NCI-H187 treated with DMSO at 0.1 percent for 48 hours (cell line): ENCODE results near the gene ANKRD36.
"Not testable (repeated sequence)": the region's sequence is repeated elsewhere in the genome, so short reads cannot be mapped to it uniquely, and the experiment has no call there.

Source experiments
- DNase-seq: peaks from one replicate; lab custom pipeline; 2025; lab: John Stamatoyannopoulos, UW

ANKRD36 gene

DNA sequence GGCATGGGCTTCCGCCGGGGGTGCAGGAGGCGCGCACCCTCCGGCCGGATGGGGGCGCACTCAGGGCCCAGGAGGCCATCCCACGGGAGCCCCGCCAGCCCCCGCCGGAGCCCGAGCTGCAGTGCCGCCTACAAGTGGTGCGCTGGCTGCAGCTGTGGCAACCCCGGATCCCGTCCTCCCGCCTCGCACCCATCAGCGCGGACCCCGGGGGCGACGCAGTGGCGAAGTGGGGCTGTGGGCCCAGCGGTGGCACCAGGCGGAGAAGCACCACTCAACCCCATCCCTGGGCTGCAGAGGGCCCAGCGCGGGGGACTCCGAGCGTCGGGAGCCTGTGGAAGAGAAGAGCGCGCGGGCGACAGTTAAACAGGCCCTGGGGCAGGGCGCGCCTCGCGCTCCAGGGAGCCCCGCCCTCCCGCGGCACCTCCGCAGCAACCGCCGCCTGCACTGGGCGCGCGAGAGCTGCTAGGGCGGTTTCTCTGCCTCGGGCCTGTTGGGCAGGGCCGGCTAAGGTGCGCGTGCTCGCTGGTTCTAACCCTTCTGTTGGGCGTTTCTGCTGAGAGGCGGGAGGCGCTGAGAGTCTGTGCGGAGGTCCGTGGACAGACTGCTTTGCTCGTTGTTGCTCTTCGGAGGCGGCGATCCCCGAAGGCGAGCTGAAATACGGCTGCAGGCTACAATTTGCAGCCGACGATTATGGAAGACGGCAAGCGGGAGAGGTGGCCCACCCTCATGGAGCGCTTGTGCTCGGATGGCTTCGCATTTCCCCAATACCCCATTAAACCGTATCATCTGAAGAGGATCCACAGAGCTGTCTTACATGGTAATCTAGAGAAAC is at the start of gene ANKRD36:
TSS of gene ANKRD36 (plus strand) at position 104 of the 832 bp plus-strand sequence. CDS start at position 691, 587 bp downstream.
- DNase-seq, result not testable (repeated sequence)

DNA sequence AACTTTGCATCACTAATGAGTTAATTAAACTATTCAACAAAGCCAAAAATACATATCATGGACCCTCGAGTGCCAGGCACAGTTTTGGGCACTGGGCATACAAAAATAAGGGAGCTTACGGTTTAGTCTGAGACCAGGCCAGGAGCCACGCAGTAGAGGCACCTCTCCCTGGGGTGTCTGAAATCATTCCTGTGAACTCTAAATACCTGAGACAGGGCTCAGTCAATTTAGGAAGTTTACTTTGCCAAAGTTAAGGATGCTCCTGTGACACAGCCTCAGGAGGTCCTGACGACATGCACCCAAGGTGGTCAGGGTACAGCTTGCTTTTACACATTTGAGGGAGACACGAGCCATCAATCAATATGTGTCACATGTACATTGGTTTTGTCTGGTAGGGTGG is 46.9 kb upstream of the ANKRD36 start:
- not testable (repeated sequence) for DNase-seq

DNA sequence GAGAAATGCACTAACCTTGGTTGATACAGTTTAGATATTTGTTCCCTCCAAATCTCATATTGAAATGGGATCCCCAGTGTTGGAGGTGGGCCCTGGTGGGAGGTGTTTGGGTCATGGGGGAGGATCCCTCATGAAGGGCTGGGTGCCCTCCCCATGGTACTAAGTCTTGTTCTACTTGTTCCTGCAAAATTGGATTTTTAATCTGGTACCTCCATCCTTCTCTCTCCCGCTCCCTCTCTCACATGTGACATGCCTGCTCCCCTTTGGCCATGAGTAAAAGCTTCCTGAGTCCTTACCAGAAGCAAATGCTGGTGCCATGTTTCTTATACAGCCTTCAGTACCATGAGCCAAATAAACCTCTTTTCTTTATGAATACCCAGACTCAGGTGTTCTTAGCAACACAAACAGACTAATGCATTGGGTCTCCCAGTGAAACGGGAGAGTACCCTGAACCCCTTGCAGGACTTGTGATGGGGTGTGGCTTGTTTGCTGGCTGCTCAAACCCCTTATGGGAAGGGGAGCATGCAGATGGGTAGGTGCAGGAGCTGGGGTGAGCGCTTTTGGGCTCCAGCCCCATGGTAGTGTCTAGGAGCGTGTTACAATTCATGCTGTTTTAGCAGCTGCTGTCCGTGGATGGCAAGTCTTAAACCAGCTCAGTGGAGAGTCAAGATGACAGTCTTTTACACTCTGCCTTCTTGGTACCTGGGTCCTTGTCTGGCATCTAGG is 45.5 kb upstream of the ANKRD36 start:
- DNase-seq, result no peak

DNA sequence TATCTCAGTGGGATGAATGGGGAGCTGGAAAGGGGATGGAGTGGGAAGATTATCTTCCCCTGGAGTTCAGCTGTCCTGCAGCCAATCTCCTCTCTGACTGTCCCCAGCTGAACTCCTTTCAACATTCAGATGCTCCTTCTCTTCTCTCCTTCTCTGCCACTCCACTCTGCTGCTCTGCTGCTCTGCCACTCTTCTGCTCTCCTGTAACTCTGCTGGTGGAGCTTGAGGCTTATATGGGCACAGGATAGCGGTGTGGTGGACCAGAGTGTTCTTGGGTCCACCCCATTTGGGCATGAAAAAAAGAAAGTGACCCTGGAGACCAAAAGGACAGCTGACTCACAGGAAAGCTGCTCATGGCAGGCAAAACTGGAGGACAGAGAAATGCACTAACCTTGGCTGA is 44.9 kb upstream of the ANKRD36 start:
- DNase-seq, result no peak

DNA sequence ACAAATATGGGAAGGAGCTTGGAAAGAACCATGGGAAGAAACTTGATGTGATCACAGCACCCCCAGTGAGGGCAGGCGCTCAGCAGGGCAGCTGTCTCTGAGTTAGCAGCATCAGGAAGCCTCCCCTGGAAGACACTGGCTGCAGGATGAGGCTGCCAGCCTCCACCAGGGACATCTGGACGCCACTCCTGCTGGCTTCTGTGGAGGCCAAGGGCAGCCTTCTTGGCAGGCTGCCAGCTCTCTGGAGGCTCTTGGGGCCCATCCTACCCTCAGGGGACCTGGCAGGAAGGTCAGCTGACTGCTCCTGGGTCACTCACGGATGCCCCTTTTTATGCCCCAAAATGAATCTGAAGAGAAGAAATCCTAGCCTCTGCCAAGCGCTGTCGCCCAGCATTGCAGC is 44.2 kb upstream of the ANKRD36 start:
- not testable (repeated sequence) for DNase-seq

DNA sequence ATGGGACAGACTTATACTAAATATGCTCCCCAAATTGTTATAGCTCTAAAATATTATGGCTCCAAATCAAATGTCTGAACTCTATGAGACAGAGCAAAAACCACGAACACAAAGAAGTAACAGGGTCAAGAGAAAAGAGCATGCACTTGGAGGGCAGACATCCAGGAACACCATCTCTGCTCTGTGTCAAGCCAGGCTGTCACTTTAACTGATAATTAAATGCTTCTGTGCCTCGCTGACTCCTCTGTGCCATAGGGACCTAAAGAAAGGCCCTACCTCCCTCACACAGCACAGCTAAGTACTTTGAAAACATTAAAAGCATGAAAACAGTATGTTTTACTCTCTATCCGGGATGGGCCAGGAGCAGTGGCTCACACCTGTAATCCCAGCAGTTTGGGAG is 42.0 kb upstream of the ANKRD36 start:
- DNase-seq, result not testable (repeated sequence)

DNA sequence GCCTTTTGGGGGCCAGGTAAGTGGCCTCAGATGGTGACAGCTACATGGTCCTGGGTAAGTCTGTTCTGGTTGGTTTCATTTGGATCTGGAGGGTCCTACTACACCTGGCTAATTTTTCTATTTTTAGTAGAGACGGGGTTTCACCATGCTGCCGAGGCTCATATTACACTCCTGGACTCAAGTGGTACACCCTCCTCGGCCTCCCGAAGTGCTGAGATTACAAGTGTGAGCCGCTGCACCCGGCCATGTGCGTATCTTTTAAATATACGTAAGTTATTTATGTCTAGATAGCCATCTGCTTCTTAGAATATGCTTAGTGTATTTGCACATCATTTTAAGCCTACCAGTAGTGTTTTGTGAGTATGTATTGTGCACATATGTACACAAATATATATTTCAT is 35.7 kb upstream of the ANKRD36 start:
- DNase-seq, result not testable (repeated sequence)

DNA sequence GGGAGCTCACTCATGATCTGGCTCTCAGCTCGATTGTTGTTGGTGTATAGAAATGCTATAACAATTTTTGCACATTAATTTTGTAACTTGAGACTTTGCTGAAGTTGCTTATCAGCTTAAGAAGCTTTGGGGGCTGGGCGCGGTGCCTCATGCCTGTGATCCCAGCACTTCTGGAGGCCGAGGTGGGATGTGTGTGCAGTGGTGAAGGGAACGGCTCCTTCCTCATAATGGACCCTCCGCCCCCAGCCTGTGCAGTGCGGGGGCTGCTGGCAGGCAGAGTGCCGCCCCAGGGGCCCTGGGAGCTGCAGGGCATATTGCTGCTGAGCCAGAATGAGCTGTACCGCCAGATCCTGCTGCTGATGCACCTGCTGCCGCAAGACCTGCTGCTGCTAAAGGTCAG is 32.1 kb upstream of the ANKRD36 start:
- DNase-seq, result not testable (repeated sequence)

DNA sequence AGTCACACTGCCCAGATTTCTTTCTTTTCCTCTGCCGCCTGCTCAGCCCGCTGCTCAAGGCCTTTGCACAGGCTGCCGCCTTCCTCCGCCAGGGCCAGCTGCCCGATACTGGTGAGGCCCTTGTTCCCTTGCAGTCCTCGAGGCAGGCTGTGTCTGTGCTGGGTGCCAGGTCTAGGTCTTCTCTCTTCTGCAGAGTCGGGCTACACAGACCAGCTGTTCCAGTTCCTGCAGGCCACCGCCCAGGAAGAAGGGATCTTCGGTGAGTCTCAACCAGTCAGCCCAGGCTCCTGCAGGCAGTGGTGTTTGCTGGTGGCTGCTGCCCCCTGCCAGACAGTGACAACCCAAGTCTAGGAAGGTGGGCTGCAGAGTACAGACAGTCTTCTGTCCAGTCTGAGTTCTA is 30.7 kb upstream of the ANKRD36 start:
- DNase-seq, result not testable (repeated sequence)

DNA sequence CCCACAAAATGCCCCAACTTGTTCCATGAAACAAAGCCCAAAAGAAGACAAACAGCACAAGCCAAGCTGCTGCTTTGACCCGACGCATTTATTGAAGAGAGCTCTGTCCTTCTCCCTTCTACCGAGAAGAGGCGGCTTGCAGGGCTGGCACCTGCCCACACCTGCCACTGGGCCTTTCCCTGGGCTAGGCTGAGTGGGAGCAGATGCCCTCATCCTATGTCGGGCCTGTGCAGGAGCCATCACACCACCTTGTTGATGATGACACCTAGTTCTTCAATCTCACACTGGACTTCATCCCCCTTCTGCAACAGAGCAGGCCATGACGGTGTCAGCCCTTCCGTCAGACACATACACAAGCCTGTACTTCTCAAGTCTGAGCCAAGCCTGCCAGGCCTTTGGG is 29.4 kb upstream of the ANKRD36 start:
- not testable (repeated sequence) for DNase-seq

DNA sequence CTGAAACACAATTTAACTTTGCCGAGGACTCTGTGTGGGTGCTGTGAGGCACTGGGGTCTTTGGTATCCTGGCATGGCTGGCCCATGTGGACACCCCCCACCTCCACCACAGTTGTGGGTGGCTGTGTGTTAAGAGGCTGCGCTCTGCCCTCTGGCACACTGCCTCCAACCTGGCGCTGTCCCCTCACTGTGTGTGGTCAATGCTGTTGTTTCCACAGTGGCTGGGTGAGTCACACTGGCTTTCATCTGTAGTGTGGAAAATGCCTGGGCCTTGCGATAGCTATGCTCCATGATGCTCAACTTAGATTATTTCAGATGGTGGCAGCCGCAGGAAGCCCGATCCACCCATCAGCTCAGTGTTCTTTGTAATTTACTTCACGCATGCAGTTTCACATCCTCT is 27.9 kb upstream of the ANKRD36 start:
- not testable (repeated sequence) for DNase-seq

DNA sequence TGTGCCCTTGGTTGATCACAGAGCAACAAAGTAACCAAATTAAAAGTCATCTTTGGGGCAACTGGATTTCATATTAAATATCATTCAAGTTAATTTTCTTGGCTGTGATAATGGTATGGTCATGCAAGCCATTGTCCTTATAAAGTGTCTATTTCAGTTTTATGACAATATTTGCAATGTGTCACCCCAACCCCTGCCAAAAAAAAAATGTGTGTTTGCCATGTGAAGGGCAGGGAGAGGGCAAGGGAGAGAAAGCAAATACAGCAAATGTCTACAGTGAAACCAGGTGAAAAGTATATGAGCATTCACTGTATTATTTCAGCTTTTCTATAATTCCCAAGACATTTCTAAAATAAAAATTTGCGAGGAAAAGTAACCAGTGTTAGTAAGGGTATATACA is 24.2 kb upstream of the ANKRD36 start:
- DNase-seq, result not testable (repeated sequence)

DNA sequence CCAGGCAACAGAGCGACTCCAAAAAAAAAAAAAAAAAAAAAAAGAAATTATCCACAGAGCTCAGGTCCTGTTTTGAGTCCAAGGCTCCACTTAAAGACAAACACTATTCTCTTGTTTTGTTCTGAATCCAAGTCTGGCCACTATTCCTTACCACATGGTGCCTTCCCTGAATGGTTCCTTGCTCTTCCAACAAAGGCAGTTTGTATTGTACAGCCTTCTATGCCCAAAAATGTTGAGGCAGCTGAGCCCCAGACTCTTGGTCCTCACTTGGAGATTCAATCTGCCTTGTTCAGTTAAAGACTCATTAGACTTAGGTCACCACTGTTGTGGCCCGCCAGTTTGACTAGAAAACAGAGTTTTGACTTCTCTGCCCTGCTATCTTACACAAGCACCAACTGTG is 20.0 kb upstream of the ANKRD36 start:
- DNase-seq, result not testable (repeated sequence)

DNA sequence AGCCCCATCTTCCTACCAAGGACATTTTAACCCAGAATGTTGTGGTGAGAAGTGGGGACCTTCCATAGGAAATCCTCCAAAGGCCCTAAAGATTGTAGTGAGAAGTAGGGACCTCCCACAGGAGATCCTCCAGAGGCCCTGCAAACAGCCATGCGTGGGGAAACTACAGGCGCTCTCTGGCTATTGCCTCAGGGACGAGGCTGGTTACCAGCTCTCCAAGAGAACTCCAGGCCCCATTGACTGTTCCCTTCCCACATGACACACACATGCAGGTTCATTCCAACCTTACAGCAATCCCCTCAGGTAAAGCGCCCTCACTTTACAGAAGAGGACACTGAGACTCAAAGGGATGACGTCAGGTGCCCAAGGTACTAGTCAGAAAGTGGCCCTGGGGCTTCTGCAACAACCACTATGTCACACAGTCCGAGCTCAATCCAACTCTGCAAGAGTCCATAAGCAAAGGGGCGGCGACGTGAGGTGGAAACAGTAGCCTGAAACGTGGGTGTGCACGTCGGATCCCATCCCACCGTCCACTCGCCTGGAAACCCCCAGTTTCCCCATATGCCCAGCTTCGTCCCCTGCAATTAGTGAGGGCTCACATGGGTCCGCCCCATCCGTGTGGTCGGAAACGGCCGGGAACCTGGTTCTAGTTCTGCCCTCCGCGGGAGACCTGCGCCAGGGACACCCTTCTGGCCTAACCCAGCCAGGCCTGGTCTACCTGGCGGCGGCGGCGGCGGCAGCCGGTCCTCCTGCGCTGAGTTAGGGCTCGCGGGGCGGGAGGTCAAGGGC is 18.8 kb upstream of the ANKRD36 start:
- DNase-seq, result not testable (repeated sequence)

DNA sequence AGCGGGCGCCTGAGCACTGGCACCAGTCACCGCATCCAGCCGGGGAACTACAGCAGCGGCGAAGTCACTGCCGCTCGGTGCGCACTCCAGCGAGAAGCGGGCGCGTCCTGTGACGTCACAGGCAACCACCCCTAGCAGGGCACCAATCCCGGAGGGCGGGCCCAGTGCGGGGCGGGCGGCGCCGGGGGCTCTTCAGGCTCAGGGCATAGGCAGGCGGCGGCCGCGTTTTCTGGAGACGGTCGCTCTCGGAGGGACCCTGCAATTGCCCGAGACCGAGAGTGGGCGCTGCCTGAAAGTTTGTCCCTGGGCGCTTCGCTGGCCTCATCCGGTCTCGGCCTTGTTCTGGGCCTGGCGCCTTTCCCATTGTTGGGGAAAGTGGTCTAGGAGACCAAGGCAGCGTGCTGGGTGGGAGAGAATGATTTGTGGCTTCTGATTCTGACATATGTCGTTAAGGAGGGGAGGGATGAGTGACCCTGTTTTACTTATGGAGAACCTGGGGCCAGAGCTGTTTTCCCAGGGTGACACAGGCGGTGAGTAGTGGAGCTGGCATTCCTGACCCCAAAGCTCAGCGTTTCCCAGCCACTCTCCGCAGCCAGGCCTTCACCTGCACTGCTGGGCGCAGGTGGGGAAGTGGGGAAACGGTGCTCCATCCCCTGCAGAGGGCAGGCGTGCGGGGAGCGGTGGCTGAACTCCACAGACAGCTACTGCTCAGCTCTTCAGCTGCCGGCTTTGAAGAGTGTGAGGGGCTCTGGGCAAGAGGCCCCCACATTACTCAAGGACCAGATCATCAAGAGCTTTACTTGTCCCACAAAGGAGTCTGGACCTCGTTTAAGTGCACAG is 18.0 kb upstream of the ANKRD36 start, which contains the start of gene FAHD2B:
TSS of gene FAHD2B (minus strand) at position 111 of the 840 bp plus-strand sequence. CDS start 3,176 bp downstream, outside the sequence.
- not testable (repeated sequence) for DNase-seq

DNA sequence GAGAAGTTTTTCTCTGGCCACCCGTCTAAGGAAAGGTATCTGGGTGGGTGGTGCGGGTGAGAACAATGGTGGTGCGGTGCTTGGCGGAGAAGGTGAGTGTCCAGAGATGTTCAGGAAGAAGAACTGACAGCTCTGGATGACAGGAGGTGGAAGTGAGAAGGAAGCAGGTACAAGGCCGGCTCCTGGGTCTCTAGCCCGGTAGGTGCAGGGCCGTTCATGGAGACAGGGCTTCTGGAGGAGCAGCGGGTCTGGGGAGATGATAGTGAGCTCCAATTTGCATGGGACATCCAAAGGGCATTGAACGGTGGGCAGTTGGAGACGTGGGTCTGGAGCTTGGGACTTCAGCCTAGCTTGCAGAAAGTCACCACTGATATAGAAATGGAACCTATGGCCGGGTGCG is 17.3 kb upstream of the ANKRD36 start:
- no peak for DNase-seq

DNA sequence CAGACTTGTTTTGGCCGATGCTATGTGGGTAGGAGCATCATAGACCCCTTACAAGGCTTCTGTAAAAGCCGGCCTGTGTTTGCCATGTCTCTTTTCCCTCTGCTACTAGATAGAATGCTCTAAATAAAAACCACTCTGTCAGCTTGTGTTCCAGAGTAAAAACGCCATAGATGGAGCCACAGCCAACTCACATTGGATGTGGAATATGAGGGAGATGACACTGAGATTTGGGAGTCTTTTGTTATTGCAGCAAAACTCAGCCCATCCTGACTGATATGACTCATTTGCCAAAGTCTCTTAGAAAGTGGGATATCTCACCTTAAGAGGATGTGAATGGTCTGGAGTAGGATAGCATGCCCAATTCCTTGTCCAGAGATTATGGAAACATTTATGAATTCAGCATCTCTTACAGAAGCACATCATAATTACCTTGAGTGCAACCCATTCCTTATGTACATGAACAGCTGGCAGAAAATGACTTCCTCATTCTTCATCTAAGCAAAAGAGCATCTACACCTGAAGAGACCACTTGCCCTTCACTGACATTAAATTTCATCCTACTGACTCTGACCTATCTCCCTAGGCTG is 14.1 kb upstream of the ANKRD36 start:
- not testable (repeated sequence) for DNase-seq

DNA sequence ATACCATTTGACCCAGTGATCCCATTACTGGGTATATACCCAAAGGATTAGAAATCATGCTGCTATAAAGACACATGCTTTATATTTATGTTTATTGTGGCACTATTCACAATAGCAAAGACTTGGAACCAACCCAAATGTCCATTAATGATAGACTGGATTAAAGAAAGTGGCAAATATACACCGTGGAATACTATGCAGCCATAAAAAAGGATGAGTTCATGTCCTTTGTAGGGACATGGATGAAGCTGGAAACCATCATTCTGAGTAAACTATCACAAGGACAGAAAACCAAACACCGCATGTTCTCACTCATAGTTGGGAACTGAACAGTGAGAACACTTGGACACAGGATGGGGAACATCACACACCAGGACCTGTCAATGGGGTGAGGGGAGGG is 6.1 kb upstream of the ANKRD36 start:
- not testable (repeated sequence) for DNase-seq

DNA sequence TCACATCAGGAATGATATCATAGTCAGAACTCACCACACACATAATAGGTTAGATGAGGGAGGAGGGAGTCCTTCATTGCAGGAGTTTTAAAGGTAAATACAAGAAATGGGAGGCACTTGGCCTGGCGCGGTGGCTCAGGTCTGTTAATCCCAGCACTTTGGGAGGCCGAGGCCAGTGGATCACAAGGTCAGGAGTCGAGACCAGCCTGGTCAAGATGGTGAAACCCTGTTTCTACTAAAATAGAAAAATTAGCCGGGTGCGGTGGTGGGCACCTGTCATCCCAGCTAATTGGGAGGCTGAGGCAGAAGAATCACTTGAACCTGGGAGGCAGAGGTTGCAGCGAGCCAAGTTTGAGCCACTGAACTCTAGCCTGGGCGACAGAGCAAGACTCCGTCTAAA is 1.7 kb upstream of the ANKRD36 start:
- not testable (repeated sequence) for DNase-seq

DNA sequence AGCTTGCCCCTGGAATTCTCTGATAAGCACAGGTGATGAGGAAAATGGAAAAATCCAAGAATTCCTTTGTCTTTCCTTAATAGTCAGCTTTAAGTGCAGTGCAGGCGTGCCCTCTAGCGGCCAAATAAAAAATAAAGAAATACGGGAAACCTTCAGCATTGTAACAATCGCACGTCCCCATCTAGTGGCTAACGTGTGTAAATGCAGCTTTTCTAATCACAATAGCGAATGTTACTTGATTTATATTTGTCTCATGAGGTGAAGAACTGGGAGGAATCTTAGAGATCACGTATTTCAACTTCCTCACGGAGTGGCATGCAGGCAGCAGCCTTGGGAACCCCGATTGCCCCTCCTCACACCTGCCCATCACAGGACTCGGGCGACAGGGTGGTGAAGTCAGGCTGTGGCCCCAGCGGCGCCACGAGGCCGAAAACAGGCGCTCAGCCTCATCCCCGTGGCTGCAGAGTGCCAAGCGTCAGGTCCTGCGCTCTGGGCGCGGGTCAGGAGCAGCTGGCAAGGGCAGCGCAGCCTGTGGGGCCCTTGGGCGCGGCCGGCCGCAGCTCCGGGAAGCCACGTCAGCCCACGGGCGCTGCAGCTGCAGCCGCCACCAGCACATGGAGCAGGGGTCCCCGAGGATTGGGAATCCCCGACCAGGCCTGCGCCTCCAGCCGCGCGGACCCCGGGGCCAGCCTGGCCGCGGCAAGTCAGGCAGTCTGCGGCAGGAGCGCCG is 468 bp upstream of the ANKRD36 start:
- DNase-seq, result not testable (repeated sequence)
